Prostate gland (tissue), 1 donor: ENCODE measurements around the gene TANC1.

Experiments used
- POLR2A ChIP-seq: fragments of 450-650 bp; IDR thresholded peaks from one replicate; pipeline ENCODE4 v1.6.1; 2016; ENCODE audit warnings: antibody characterized with exemption, mild to moderate bottlenecking
- POLR2AphosphoS5 ChIP-seq: sonication (generic); formaldehyde crosslinking; IDR thresholded peaks from one replicate; pipeline ENCODE4 v1.6.1; 2017; ENCODE audit warnings: antibody characterized with exemption

DNA sequence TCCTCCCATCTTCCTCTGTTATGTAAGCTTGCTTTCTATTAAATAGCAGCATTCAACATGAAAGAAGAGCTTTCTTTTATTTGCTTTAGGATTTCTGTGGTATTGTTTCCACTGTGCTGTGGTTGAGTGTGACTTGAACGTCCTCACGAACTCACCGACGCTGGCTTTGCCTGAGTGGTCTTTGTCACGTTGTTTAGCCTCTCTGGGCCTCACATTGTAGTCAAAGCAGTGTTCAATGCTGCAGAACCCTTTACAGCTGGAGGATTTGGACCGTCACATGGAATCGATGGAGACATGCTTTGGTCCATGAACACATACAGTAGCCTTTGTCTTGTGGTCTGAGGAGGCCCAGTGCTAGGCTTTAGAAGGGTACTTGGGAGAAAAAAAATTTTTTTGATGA lies 66.3 kb downstream of the TANC1 start:
- no peak for TF ChIP-seq POLR2AphosphoS5
- TF ChIP-seq POLR2A, result no peak
